Immature natural killer cell (primary cell): ENCODE results near the gene MEA1. TPM values are rescaled to one million over a fixed set of nuclear protein-coding genes. Genes with fewer than 3 reads are reported as not detected.
A peak's percentile ranks its signal among the peaks of the same experiment; 100 is the strongest.

Experiments
- DNase-seq, 3 donors: peaks; one replicate each; pipeline ENCODE4 v3.0.0; 2022; ENCODE audit warnings: mixed read lengths in 1 of 3
- H3K27ac Mint-ChIP-seq, 6 donors: one replicate each; pipeline ENCODE4 v1.8.0; 2020; ENCODE audit warnings: mixed read lengths in 6 of 6, mild to moderate bottlenecking in 5 of 6, inconsistent platforms in 4 of 6, moderate library complexity in 3 of 6
- H3K27me3 Mint-ChIP-seq, 3 donors: one replicate each; pipeline ENCODE4 v1.8.0; 2020 to 2021; ENCODE audit warnings: low read depth in 3 of 3, mild to moderate bottlenecking in 3 of 3, mixed read lengths in 3 of 3, moderate library complexity in 3 of 3, inconsistent platforms in 1 of 3
- H3K36me3 Mint-ChIP-seq, 3 donors: one replicate each; pipeline ENCODE4 v1.8.0; 2020; ENCODE audit warnings: mixed read lengths in 3 of 3, inconsistent platforms in 2 of 3, mild to moderate bottlenecking in 2 of 3
- H3K4me1 Mint-ChIP-seq, 2 donors: one replicate each; pipeline ENCODE4 v1.8.0; 2020; ENCODE audit warnings: inconsistent platforms in 2 of 2, mild to moderate bottlenecking in 2 of 2, mixed read lengths in 2 of 2, moderate library complexity in 1 of 2
- H3K4me3 Mint-ChIP-seq, 5 donors: one replicate each; pipeline ENCODE4 v1.8.0; 2020; ENCODE audit warnings: mild to moderate bottlenecking in 5 of 5, mixed read lengths in 5 of 5, inconsistent platforms in 3 of 5, moderate library complexity in 3 of 5
- H3K9me3 Mint-ChIP-seq, 6 donors: one replicate each; pipeline ENCODE4 v1.8.0; 2020; ENCODE audit warnings: mild to moderate bottlenecking in 6 of 6, mixed read lengths in 6 of 6, inconsistent platforms in 4 of 6, moderate library complexity in 3 of 6
- polyA plus RNA-seq, 3 donors: library from polyadenylated mRNA; unstranded; fragments of 300-500 nt; fragmentation: Illumina TruSeq; gene quantifications; one replicate each; pipeline ENCODE4 v1.2.3, GENCODE V29; 2021

Gene MEA1
- 100 to 1,000 TPM in 1 of 3 donors, 10 to 100 TPM in 2; 92.4 to 157 (median 97.6) TPM for polyA plus RNA-seq

- Mint-ChIP-seq H3K4me3 (peak within 1 kb of the TSS; percentile 90 to 99 (median 93)), H3K27ac (peak within 1 kb of the TSS; percentile 79 to 97 (median 88)), H3K36me3 (peaks cover 0 to 23% (median 8%) of the 10 kb centered on the region in 3 donors), H3K9me3 (no peaks in the 10 kb centered on the region), H3K27me3 (peaks cover 0 to 8% (median 4%) of the 10 kb centered on the region in 3 donors), H3K4me1 (peaks cover 48 to 59% of the 10 kb centered on the region in 2 donors)
- DNase-seq = peak; percentile 97 to 98 (median 98)
Observed at GRCh38 chr6:43013843-43014433, at the start of gene MEA1, which contains the start of gene KLHDC3. Gene MEA1 (minus strand): TSS chr6:43013946. CDS start chr6:43013813, 133 bp downstream. Gene KLHDC3 (plus strand): TSS chr6:43014249. CDS start chr6:43017193, 2,944 bp downstream.

DNA sequence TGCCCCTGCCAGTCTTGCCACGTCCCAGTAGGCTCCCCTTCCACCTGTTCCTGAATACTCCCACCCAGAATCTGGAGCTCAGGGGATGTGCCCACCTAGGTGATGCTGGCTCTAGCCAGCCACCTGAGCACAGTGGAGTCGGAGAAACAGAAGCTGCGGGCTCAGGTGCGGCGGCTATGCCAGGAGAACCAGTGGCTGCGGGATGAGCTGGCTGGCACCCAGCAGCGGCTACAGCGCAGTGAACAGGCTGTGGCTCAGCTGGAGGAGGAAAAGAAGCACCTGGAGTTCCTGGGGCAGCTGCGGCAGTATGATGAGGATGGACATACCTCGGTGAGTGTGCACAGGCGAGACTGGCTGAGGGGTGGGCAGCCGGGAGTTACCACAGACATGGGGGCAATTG, 49.1 kb upstream of the MEA1 start:
- H3K36me3 Mint-ChIP-seq = peaks cover 8 to 23% (median 20%) of the 10 kb centered on the region in 3 donors
- H3K27ac Mint-ChIP-seq = no peak overlapping the region
- peaks cover 33 to 34% of the 10 kb centered on the region in 2 donors for H3K4me1 Mint-ChIP-seq
- H3K4me3 Mint-ChIP-seq = no peak overlapping the region
- DNase-seq = no peak
- no peaks in the 10 kb centered on the region for H3K9me3 Mint-ChIP-seq
- H3K27me3 Mint-ChIP-seq = peaks cover 0 to 5% (median 3%) of the 10 kb centered on the region in 3 donors

DNA sequence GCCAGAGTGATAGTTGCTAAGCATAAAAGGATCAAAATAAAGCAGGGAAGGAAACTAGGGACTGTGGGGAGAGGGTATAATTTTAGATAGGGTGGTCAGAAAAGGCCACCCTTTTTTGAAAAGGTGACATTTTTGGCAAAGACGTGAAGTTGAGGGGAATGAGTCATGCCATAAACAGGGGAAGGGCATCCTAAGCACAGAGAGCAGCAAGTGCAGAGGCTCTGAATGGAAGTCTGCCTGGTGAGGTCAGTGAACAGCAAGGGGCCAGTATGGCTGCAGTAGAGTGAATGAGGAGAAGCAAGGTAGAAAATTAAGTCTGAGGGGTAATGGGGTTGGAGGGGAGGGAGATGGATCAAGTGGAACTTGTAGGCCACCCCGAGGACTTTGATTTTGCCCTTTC, 48.1 kb upstream of the MEA1 start:
- peaks cover 0 to 5% (median 3%) of the 10 kb centered on the region in 3 donors for H3K27me3 Mint-ChIP-seq
- DNase-seq = no peak
- H3K27ac Mint-ChIP-seq = peak overlapping the region in 2 of 6 donors; percentile 11 to 100
- peaks cover 34 to 36% of the 10 kb centered on the region in 2 donors for H3K4me1 Mint-ChIP-seq
- H3K36me3 Mint-ChIP-seq = peaks cover 8 to 23% (median 20%) of the 10 kb centered on the region in 3 donors
- H3K4me3 Mint-ChIP-seq = peak overlapping the region in 1 of 5 donors; percentile 99
- no peaks in the 10 kb centered on the region for H3K9me3 Mint-ChIP-seq

- Mint-ChIP-seq H3K36me3 (peaks cover 4 to 17% (median 17%) of the 10 kb centered on the region in 3 donors), H3K4me3 (peak overlapping the region; percentile 95 to 99 (median 98)), H3K27ac (peak overlapping the region; percentile 63 to 100 (median 99)), H3K27me3 (peaks cover 0 to 5% (median 0%) of the 10 kb centered on the region in 3 donors), H3K9me3 (no peaks in the 10 kb centered on the region), H3K4me1 (peaks cover 37 to 40% of the 10 kb centered on the region in 2 donors)
- DNase-seq = no peak
Observed at GRCh38 chr6:43060755-43061633, 47.2 kb upstream of the MEA1 start.

DNA sequence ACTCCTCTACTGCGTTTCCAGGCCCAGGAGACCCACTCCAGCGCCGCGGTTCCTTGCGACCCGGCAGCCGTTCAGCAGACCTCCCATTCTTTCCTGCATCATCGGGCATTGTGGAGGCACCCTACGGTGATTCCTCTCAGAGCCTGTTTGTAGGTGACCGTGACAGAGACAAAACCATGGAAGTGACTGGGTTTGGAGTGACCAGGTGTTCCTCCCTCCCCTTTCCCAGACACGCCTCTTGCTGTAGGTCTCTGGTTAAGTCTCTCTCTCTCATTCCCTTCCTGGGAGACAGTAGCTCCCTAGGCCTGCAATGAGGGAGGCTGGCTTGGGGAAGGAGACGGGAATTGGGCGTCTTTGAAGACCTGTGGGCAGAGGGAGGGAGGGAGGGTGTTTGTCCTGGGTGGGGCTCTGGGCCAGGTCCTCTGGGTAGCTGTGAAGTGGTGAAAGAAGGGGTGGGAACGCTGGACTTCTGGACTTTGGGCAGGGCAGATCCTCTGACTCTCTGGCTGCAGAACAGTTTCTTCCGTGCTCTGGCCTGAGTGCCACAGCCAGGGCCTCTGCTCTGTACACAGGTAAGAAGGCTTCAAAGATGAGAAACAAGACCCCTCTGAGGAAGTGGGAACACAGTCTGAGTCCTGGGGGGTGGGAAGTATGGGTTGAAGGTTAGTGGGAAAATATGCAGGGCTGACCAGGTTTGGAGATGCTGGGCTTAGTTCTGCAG, 46.4 kb upstream of the MEA1 start:
- Mint-ChIP-seq H3K4me3 (peak overlapping the region; percentile 95 to 99 (median 98)), H3K36me3 (peaks cover 4 to 20% (median 19%) of the 10 kb centered on the region in 3 donors), H3K27ac (peak overlapping the region; percentile 98 to 100 (median 99)), H3K9me3 (no peaks in the 10 kb centered on the region), H3K27me3 (peaks cover 0 to 5% (median 0%) of the 10 kb centered on the region in 3 donors), H3K4me1 (peaks cover 40 to 46% of the 10 kb centered on the region in 2 donors)
- DNase-seq = no peak

DNA sequence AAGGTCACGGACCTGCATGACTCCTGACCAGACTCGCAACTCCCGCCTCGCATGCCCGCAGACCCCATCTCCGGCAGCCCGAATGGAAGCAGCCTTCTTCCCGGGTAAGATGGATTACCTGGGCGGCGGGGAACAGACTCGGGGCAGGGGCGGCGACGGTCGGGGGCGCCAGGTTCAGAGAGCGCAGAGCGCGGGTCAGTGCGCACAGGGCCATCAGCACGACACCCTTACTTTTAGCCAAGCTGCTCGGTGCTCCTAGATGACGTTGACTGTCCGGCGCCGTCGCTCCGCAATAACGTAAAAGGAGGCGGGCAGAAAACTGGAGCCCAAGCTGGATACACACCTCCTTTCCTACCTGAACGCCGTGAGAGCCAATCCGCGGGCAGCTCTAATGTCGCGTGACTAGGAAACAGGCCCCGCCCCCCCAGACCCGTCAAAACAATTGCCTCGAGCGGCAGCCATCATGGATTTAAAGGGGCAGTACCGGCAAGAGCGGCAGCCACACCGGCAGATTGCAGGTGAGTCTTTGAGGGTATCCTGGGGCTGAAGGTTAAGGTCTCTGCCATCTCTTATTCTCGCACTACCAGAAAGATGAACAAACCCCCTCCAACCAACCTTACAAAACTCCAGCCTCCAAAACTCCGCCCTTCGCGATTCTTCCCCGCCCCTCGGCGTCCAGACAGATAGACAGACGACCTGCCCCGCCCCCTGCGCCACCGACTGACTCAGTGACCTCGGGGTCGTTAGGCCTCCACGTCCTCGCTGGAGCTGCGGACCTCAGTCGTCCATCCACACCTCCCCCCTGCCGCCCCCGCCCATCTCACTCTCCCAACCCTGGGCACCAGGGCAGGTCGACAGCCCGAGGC, 45.7 kb upstream of the MEA1 start, which contains the start of the genes KLC4 and MRPL2:
KLC4 (plus strand) TSS at position 464 of the 866 bp plus-strand sequence. CDS start 1,705 bp downstream, outside the sequence.
MRPL2 (minus strand) TSS at position 267 of the 866 bp plus-strand sequence; CDS start at position 214, 53 bp downstream.
- peaks cover 40 to 48% of the 10 kb centered on the region in 2 donors for H3K4me1 Mint-ChIP-seq
- DNase-seq = peak; percentile 96 to 97 (median 96)
- peaks cover 0 to 5% (median 0%) of the 10 kb centered on the region in 3 donors for H3K27me3 Mint-ChIP-seq

DNA sequence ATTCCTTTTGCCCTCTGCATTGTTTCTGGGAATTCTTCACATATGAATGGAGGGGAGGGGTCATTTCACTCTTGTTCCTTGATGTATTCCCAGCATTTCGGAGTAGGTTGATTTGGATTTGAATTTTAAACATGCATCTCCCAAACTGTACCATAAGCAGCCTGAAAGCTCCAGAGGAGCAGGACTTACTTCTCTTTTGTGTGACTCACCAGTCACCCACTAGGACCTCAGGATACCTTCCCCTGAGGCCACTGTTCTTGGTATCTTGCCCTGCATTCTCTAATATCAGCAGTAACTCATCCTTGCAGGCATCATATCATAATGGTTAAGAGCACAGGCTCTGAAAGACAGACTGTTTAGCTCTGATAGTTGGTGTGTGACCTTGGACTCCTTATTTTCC, 44.8 kb upstream of the MEA1 start:
- peak overlapping the region; percentile 98 to 100 (median 99) for H3K27ac Mint-ChIP-seq

More for the DNA sequence above, 45.7 kb upstream of the MEA1 start, which contains the start of the genes KLC4 and MRPL2:
- Mint-ChIP-seq H3K36me3 (peaks cover 4 to 15% (median 15%) of the 10 kb centered on the region in 3 donors), H3K4me3 (peak within 1 kb of the TSS; percentile 95 to 99 (median 98)), H3K27ac (peak within 1 kb of the TSS; percentile 98 to 100 (median 99)), H3K9me3 (no peaks in the 10 kb centered on the region)

DNA sequence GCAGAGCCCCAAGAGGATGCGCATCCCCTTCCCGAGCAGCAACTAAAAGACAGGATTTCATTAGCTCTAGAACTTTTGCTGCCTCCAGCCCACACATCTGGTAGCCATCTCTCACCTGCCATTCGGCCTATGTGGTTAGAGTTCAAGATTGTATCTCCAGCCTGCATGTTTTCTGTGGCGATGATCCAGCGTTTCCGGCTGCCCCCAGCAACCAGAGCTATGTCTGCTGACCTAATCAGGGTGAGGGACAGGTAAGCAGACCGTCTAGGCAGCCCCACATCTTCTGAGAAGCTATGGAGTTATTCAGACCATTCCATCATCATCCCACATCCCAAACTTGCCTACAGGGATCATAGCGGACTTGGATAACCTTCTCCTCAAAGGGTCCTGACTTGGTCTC, 42.2 kb upstream of the MEA1 start:
- H3K27me3 Mint-ChIP-seq = peaks cover 0 to 8% (median 0%) of the 10 kb centered on the region in 3 donors
- H3K9me3 Mint-ChIP-seq = no peaks in the 10 kb centered on the region
- peak overlapping the region in 4 of 6 donors; percentile 39 to 84 (median 78) for H3K27ac Mint-ChIP-seq
- peak overlapping the region in 3 of 5 donors; percentile 18 to 45 (median 32) for H3K4me3 Mint-ChIP-seq
- peaks cover 0 to 9% (median 6%) of the 10 kb centered on the region in 3 donors for H3K36me3 Mint-ChIP-seq
- DNase-seq = no peak
- H3K4me1 Mint-ChIP-seq = peaks cover 64 to 74% of the 10 kb centered on the region in 2 donors

More for the DNA sequence above, 44.8 kb upstream of the MEA1 start:
- peaks cover 0 to 5% (median 0%) of the 10 kb centered on the region in 3 donors for H3K27me3 Mint-ChIP-seq
- H3K4me1 Mint-ChIP-seq = peaks cover 48 to 57% of the 10 kb centered on the region in 2 donors
- peak overlapping the region; percentile 95 to 99 (median 98) for H3K4me3 Mint-ChIP-seq
- no peak for DNase-seq
- no peaks in the 10 kb centered on the region for H3K9me3 Mint-ChIP-seq
- peaks cover 0 to 10% (median 9%) of the 10 kb centered on the region in 3 donors for H3K36me3 Mint-ChIP-seq

DNA sequence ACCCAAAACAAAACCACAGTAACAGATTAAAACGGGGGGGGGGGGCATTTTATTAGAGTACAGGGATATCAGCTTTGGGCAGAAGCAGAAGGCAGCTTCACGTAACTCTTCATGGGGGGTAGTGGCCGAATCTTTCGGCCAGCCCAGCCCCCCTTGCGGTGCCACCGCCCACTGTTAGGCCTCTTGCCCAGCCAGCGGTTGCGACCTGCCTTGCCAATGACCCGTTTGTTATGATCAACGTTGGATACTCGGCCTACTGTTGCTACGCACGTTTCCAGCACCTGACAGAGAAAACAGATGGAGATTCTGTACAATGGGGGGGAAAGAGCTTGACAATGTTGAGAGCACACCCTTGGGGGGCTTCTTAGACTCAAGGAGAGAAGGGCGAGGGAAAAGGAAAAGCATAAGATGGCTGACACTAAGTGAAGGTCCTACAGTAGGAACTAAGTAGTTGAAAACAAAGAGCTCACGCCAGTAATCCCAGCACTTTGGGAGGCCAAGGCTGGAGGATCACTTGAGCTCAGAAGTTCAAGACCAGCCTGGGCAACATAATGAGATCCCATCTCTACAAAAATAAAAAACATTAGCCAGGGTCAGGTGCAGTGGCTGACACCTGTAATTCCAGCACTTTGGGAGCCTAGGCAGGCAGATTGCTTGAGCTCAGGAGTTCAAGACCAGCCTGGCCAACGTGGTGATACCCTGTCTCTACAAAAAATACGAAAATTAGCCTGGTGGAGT, 40.6 kb upstream of the MEA1 start:
- H3K4me3 Mint-ChIP-seq = peak overlapping the region; percentile 91 to 96 (median 93)
- H3K36me3 Mint-ChIP-seq = peaks cover 7 to 14% (median 9%) of the 10 kb centered on the region in 3 donors
- DNase-seq = no peak
- no peaks in the 10 kb centered on the region for H3K9me3 Mint-ChIP-seq
- H3K4me1 Mint-ChIP-seq = peaks cover 51 to 67% of the 10 kb centered on the region in 2 donors
- H3K27ac Mint-ChIP-seq = peak overlapping the region; percentile 93 to 97 (median 94)
- H3K27me3 Mint-ChIP-seq = peaks cover 1 to 8% (median 4%) of the 10 kb centered on the region in 3 donors

GRCh38 chr6:43053545-43054205, 39.9 kb upstream of the MEA1 start, which contains the start of gene CUL7:
Gene CUL7 (minus strand): TSS chr6:43053851. CDS start chr6:43052788, 1,063 bp downstream.
- peaks cover 1 to 7% (median 4%) of the 10 kb centered on the region in 3 donors for H3K27me3 Mint-ChIP-seq
- peaks cover 44 to 60% of the 10 kb centered on the region in 2 donors for H3K4me1 Mint-ChIP-seq
- DNase-seq = peak; percentile 80 to 84 (median 83)
- H3K36me3 Mint-ChIP-seq = peaks cover 7 to 18% (median 9%) of the 10 kb centered on the region in 3 donors
- H3K27ac Mint-ChIP-seq = peak within 1 kb of the TSS; percentile 93 to 97 (median 94)
- H3K9me3 Mint-ChIP-seq = no peaks in the 10 kb centered on the region
- H3K4me3 Mint-ChIP-seq = peak within 1 kb of the TSS; percentile 91 to 96 (median 93)
